ENCODE results near the gene LPXN.

The LPXN gene

DNA sequence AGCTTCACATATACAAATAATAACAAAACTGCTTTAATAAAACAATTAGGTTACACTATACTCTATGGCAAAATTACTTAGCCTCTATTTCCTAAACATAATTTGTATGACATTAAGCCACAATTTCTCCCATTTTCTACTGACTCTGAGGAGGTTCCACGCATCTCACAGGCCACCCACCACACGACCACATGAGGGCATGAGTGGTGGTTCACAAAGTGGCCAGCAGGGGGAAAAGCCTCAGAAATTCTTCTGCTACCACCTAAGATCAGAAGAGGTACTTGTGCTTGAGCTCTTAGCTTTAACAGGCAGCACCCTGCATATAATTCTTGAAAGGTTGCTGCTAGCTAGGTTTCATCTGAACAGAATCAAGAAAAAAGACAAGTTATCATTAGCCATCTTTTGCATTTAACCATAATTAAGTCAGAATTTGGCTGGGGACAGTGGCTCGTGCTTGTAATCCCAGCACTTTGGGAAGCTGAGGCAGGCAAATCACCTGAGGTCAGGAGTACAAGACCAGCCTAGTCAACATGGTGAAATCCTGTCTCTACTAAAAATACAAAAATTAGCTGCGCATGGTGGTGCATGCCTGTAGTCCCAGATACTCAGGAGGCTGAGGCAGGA, 7.7 kb downstream of the LPXN start:
- Histone ChIP-seq H3K27ac (ENCODE audit: low read length) (no peak overlapping the region), H3K4me2 (ENCODE audit: low read depth, low read length) (peak overlapping the region; percentile 27; the same call in 1 of the 2 replicates), H2AFZ (ENCODE audit: low read length) (no peak overlapping the region), H3K79me2 (ENCODE audit: low read length) (peaks cover 98% of the 10 kb centered on the region), H3K9me2 (replicated peaks; ENCODE audit: insufficient read depth, low read length) (no peaks in the 10 kb centered on the region), H3K9me3 (replicated peaks; ENCODE audit: insufficient read depth, low read length) (no peaks in the 10 kb centered on the region), H3F3A (ENCODE audit: insufficient read depth, low read length) (peaks cover 41% of the 10 kb centered on the region), H3K36me3 (replicated peaks; ENCODE audit: insufficient read depth, low read length) (peaks cover 12% of the 10 kb centered on the region; the same call in 1 of the 2 replicates), H3K27me3 (replicated peaks; ENCODE audit: insufficient read depth, low read length) (no peaks in the 10 kb centered on the region), H3K4me1 (ENCODE audit: low read length) (peaks cover 49% of the 10 kb centered on the region), H3K4me3 (ENCODE audit: low read length) (no peak overlapping the region), H4K20me1 (ENCODE audit: insufficient read depth, low read length) (0 out of 2 replicates have a peak, but pooled peaks cover 5% of the 10 kb centered on the region), H3K9ac (ENCODE audit: low read length) (no peak overlapping the region)
- peak; percentile 75 for DNase-seq
- TF ChIP-seq, protein P1, sequence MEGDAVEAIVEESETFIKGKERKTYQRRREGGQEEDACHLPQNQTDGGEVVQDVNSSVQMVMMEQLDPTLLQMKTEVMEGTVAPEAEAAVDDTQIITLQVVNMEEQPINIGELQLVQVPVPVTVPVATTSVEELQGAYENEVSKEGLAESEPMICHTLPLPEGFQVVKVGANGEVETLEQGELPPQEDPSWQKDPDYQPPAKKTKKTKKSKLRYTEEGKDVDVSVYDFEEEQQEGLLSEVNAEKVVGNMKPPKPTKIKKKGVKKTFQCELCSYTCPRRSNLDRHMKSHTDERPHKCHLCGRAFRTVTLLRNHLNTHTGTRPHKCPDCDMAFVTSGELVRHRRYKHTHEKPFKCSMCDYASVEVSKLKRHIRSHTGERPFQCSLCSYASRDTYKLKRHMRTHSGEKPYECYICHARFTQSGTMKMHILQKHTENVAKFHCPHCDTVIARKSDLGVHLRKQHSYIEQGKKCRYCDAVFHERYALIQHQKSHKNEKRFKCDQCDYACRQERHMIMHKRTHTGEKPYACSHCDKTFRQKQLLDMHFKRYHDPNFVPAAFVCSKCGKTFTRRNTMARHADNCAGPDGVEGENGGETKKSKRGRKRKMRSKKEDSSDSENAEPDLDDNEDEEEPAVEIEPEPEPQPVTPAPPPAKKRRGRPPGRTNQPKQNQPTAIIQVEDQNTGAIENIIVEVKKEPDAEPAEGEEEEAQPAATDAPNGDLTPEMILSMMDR (IDR thresholded peaks at IDR 0.05; ENCODE audit: low read length): peak; percentile 88
- no peak for TF ChIP-seq EZH2phosphoT487 (IDR thresholded peaks at IDR 0.05; ENCODE audit: low read length)
- no peak for TF ChIP-seq EZH2 (optimal IDR thresholded peaks at IDR 0.05; ENCODE audit: low read depth, low read length)

DNA sequence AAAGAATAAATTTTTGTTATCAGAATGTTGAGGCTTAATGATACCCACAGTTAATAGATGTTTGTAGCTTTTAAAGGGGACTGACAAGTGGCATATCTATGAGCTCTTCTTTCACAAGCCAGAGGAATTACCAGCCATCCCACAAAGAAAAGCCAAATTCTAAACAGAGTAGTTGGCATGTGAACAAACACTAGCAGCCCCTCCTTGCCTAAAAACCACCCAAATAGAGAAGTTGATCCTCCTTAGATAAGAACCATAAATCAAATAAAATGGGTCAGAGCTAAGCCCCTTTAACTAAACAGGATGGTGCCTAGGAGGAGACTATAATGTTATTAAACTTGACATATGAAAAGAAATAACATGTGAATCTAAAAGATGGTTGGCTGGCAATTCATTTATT, 11.4 kb downstream of the LPXN start:
- peak overlapping the region; percentile 97 for H3K27ac ChIP-seq (ENCODE audit: low read length)
- peaks cover 11% of the 10 kb centered on the region; the same call in 1 of the 2 replicates for H4K20me1 ChIP-seq (ENCODE audit: insufficient read depth, low read length)
- no peak for DNase-seq
- no peak overlapping the region for H2AFZ ChIP-seq (ENCODE audit: low read length)
- peaks cover 57% of the 10 kb centered on the region for H3K4me1 ChIP-seq (ENCODE audit: low read length)
- H3F3A ChIP-seq (ENCODE audit: insufficient read depth, low read length): peaks cover 42% of the 10 kb centered on the region
- no peaks in the 10 kb centered on the region for H3K9me3 ChIP-seq (replicated peaks; ENCODE audit: insufficient read depth, low read length)
- peak overlapping the region; percentile 59; the same call in 1 of the 2 replicates for H3K4me2 ChIP-seq (ENCODE audit: low read depth, low read length)
- H3K36me3 ChIP-seq (replicated peaks; ENCODE audit: insufficient read depth, low read length): peaks cover 21% of the 10 kb centered on the region; the same call in 1 of the 2 replicates
- no peak overlapping the region for H3K9ac ChIP-seq (ENCODE audit: low read length)
- H3K9me2 ChIP-seq (replicated peaks; ENCODE audit: insufficient read depth, low read length): no peaks in the 10 kb centered on the region
- H3K27me3 ChIP-seq (replicated peaks; ENCODE audit: insufficient read depth, low read length): no peaks in the 10 kb centered on the region
- TF ChIP-seq, protein P1 (IDR thresholded peaks at IDR 0.05; ENCODE audit: low read length): no peak
- TF ChIP-seq EZH2 (optimal IDR thresholded peaks at IDR 0.05; ENCODE audit: low read depth, low read length): no peak
- no peak for TF ChIP-seq EZH2phosphoT487 (IDR thresholded peaks at IDR 0.05; ENCODE audit: low read length)
- H3K79me2 ChIP-seq (ENCODE audit: low read length): peaks cover 97% of the 10 kb centered on the region
- no peak overlapping the region for H3K4me3 ChIP-seq (ENCODE audit: low read length)

DNA sequence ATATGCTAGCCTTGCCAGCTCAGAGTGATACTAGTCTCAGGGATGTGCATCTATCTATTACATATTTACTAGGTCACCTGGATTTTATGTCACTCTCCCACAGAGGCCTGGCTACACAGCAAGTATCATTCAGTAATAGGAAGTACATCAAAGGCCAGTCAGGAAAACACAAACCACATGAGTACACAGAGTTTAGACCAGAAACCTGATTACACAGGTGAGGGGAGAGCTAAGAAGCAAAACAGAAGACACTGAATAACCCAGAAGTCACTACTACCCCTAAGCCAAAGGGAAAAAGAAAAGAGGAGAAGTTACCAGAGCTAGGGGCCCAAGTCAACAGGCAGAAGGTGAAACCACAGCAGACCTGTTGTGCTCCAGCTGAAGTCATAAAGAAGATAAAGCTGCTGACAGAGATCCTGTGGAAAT, 13.3 kb downstream of the LPXN start:
- no peak for TF ChIP-seq EZH2phosphoT487 (IDR thresholded peaks at IDR 0.05; ENCODE audit: low read length)
- no peak for TF ChIP-seq EZH2 (optimal IDR thresholded peaks at IDR 0.05; ENCODE audit: low read depth, low read length)
- TF ChIP-seq, protein P1 (IDR thresholded peaks at IDR 0.05; ENCODE audit: low read length): no peak
- peaks cover 21% of the 10 kb centered on the region; the same call in 1 of the 2 replicates for H3K36me3 ChIP-seq (replicated peaks; ENCODE audit: insufficient read depth, low read length)
- peak overlapping the region; percentile 61; the same call in 1 of the 2 replicates for H3K9ac ChIP-seq (ENCODE audit: low read length)
- no peaks in the 10 kb centered on the region for H3K27me3 ChIP-seq (replicated peaks; ENCODE audit: insufficient read depth, low read length)
- no peak overlapping the region for H3K4me3 ChIP-seq (ENCODE audit: low read length)
- peak; percentile 87 for DNase-seq
- H3K9me3 ChIP-seq (replicated peaks; ENCODE audit: insufficient read depth, low read length): no peaks in the 10 kb centered on the region
- H3K4me2 ChIP-seq (ENCODE audit: low read depth, low read length): peak overlapping the region; percentile 59; the same call in 1 of the 2 replicates
- H3K79me2 ChIP-seq (ENCODE audit: low read length): peaks cover 94% of the 10 kb centered on the region
- no peaks in the 10 kb centered on the region for H3K9me2 ChIP-seq (replicated peaks; ENCODE audit: insufficient read depth, low read length)
- peaks cover 34% of the 10 kb centered on the region for H3F3A ChIP-seq (ENCODE audit: insufficient read depth, low read length)
- H4K20me1 ChIP-seq (ENCODE audit: insufficient read depth, low read length): peaks cover 11% of the 10 kb centered on the region; the same call in 1 of the 2 replicates
- H2AFZ ChIP-seq (ENCODE audit: low read length): no peak overlapping the region
- H3K27ac ChIP-seq (ENCODE audit: low read length): peak overlapping the region; percentile 97
- H3K4me1 ChIP-seq (ENCODE audit: low read length): peaks cover 52% of the 10 kb centered on the region

Measured in MM.1S (cell line).